Inflammatory macrophage (primary cell): ENCODE measurements around the gene MAST4.

Experiments used
- DNase-seq, 2 donors: peaks; one replicate each; pipeline ENCODE4 v3.0.0-alpha.2; 2020 to 2022

MAST4 gene

DNA sequence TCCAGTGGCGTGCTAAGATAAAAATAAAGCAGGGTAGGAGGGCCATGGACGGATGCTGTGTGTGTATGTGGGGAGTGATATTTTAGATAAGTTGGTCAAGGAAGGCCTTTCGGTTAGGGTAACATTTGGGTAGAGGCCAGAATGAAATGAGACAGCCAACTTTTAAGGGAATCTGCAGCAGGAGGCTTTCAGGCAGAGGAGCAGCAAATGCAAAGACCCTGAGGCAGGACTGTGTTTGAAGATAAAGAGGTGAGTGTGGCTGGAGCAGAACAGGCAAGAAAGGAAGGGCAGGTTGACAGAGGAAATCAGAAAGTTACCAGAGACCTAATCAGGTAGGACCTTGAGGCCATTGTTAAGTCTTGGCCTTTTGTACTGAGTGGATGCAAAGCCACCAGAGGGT, 106.2 kb downstream of the MAST4 start:
- no peak for DNase-seq

- DNase-seq = no peak
Measured at GRCh38 chr5:66704790-66705425, 108.7 kb downstream of the MAST4 start.

DNA sequence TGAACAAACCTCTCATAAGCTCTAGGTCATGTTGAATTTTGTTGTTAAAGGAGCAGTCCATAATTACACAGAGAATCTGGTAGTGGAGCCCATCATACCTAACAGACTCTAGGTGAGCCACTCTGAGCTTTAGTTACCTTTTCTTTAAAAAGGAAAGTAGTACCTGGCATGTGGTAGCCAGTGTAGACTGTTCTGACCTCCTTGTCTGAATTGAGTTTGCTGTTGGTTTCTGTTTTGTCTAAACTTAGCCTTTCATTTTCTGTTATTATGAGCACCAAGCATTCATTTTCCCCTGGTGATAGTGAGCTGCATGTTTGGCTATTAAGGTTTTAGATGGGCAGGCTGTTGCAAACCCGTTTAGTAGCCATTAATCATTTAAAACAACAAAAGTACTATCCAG, 112.2 kb downstream of the MAST4 start:
- DNase-seq = no peak

DNA sequence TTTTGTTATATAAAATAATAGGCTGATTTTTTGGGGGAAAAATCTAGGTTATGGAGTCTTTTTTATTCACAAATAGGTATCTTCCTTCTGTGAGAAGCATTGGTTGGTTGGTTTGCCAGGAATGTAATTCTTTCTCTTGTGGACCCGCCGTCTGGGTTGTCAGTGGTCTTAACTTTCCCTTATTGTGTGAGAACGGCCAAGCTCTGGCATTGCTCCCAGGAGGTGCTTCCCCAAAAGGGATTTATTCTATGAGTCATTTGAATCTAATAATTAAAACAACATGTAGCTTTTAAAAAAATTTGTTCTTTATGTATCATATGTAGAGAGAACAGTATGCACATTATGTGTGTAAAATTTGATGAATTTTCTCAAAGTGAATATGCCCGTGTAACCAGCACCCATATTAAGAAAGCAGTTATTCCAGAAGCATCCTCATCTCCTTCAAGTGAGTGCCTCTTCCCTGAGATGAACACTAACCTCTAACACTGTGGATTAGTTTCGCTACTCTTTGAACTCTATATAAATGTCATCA, 114.4 kb downstream of the MAST4 start:
- DNase-seq = no peak

DNA sequence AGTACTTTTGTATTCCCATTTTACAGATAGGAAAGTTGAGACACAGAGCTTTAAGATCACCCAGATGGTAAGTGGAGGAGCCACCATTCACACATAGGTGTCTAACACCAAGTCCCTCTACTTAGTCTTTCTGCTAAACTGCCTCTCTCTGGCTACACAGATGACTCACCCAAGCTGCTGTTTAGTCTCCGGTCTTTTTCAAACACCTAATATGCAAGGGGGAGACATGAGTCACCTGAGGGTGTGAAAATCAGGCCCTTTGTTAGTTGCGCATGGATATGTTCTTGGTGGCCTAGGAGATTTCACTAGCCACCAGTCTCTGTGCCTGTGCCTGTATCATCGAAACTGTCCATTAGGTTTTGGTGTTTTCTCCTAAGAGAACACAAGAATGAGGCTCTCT, 117.8 kb downstream of the MAST4 start:
- no peak for DNase-seq

DNA sequence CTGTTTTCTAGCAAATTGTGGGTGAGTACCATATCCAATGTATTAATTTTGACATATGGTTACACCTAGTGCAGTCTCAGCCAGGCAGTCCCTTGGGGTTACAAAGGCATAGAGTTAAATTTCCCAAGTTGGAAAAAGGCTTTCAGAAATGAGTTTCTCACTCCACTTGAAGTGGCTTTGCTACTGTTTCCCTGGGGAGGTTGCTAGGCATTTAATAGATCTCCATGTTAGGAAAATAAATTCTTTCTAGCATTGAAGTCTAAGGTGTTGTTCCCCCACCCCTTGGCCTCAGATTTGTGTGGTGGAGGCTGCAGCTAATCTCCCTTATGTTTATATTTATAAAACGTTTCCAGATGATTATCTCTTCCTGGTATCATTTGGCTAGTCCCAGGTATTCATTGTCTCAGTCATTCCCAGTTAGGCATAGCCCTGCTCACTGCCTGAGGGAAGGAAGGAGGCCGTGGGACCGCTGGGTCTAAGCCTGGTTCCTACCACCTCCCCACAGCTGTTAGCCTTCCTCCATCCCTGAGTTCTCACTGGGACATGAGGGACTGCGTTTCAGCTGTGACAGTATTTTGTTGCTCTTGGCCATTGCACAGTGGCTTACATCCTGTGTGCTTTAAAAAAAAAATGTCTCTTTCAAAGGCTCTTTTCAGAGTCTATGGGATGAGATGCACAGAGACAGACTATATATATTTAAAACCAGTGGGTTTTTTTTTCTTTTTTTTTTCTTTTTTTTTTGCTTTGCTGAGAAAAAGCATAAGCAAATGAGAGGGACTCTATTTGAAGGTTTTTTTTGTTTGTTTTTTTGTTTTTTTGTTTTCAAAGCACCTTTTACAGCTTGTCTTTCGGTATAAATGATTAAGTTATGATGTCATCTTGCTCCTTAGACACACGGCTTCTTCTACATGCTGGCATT, 121.5 kb downstream of the MAST4 start:
- no peak for DNase-seq

DNA sequence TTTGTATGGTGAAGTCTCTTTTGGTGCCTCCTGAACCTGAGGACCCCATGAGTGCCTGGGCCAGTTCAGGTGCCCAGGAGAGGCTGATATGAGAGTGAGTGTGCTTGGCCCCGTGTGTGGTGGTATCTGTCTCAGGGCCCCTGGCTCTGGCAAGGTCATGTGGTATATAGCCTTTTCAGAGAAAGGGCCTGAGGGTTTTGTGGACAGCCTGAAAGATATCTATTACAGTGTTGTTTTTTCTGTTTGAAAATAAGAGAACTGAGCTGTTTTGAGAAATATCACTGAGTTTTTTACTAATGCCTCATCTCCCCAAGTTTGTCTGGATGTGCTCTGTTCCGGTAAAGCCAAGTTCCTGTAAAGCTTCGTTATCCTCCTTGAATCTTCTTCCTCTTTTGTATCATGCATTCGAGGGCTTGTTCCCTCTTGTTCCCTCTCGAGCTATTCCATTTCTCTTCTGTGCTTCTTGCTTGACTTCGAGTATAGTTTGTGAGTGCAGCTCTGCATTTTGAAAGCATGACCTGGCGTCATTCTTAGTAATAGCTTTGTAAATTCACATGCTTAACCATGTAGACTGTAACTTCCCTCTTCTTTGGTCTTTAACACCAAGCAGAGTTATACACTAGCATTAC, 122.3 kb downstream of the MAST4 start:
- peak; percentile 88 to 94 for DNase-seq

- DNase-seq = peak in 1 of 2 donors; percentile 44
Measured at GRCh38 chr5:66720780-66721179, 124.6 kb downstream of the MAST4 start.

DNA sequence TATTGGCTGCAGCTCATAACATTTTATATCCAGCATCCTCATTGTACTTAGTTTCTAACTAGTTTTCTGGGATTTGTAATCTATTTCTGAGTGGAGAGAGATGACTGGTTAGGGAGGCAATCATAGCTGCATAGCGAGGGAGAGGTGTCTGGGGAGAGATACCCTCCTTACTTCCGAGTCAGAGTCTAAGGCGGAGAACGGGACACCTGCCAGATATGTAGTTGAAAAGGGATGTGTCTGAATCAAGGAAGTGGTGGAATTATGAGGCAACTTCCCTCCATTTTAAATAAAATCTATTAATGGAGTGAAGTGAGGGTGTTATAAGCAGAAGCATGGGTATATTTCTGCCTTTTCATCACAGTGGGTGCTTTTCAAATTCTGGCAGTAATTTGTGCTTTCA, 126.5 kb downstream of the MAST4 start:
- peak; percentile 34 to 62 for DNase-seq

DNA sequence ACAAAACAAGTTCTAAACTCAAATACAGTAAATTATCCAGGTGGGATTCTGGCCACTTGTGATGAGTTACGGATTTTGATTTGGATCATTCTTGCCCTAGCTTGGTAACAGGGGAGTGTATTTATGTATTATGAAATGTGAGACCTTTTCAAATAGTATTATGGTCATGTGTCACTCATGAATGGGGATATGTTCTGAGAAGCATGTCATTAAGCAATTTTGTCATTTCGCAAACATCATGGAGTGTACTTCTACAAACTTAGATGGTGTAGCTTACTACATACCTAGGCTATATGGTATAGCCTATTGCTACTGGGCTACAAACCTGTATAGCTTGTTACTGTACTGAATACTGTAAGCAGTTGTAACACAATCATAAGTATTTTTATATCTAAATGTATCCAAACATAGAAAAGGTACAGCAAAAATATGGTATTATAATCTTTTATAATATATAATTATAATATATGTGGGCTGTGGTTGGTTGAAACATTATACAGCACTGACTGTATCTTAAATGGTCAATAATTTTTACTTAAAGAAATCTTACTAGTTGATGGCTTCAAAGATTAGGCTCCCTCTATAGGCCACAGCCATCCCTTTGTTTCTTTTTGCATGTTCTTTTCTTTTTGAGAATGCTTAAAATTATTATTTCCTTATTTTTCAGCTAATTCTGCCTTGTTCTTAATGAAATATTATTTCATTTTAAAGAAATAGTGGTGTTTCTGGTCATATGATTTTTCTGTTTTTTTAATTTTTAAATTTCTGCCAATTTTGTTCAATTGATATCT, 128.4 kb downstream of the MAST4 start:
- DNase-seq = peak; percentile 68 to 93

DNA sequence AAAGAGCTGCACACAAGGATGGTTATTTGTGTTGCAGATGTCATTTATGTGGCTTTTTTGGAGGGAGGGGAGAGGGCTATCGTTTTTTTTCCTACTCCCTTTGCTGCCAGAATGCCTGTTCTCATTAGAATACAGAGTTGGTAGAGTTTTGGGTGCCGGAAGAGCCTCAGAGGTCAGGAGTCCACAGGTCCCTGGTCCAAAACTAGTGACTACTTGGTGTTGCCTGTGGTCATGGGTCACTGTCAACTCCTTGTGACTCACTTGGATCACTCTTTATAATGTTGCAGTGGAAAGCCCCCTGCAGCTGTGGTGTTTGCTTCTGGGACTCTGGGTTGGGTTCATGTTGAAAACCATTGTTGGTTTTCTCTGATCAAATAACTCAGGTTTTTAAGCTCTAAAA, 131.4 kb downstream of the MAST4 start:
- DNase-seq = no peak

- no peak for DNase-seq
Measured at GRCh38 chr5:66728049-66728448, 131.9 kb downstream of the MAST4 start.

GRCh38 chr5:66737096-66737495, 140.9 kb downstream of the MAST4 start:
- DNase-seq = peak; percentile 42 to 63

DNA sequence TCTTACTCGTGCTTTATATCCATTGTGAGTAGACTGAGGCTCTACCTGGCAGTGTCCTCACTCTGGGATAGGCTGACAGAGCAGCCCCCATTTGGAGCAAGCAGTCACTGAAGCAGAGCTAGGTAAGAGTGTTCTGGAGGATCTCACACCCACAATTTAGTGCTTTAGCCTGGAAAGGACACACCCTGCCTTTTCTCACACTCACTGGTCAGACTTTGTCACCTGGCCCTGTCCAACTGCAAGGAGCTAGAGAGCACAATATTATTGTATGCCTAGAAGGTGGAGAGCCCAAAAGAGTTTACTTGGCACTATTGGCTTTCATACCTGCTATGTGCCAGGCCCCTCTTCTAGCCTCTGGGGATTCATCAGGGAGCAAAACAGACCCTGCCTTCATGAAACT, 141.9 kb downstream of the MAST4 start:
- DNase-seq = no peak

GRCh38 chr5:66739021-66739420, 142.8 kb downstream of the MAST4 start:
- DNase-seq = peak; percentile 43 to 82

DNA sequence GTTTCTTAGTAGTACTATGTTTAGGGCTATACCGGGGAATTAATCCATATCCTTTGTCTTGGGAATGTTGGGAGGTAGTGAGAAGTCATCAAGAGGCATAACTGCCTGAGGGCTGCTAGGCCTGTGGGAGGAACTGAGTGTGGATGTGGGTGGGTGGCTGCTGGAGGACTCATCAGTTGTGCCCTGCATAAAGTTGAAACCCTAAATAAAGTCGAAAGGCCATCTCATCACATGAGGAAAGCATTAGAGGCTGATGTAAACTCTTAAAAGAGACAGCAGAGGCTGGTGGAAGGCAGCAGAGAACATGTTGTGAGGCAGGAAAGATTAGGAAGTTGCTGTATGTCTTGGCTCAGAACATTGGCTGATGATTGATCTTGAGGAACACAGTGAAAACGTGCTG, 143.8 kb downstream of the MAST4 start:
- DNase-seq = peak; percentile 82 to 91

DNA sequence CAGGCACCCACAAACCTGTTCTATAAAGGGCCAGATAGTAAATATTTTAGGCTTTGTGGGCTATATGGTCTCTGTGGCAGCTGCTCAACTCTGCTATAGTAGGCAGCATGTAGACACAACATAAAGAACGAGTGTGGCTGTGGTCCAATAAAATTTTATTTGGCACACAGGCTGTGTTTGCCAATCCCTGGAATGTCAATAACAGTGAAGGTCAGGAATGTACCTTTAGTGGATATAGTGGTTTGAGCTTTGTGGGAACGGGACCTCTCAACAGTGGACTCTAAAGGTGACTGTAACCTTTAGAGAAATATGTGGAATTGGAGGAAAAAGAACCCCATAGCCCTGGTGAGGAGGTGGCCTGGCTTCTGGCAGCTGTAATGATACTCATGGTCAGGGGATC, 145.2 kb downstream of the MAST4 start:
- no peak for DNase-seq

GRCh38 chr5:66742083-66742895, 146.1 kb downstream of the MAST4 start:
- DNase-seq = no peak

GRCh38 chr5:66742896-66743247, 146.7 kb downstream of the MAST4 start:
- no peak for DNase-seq

- DNase-seq = no peak
Measured at GRCh38 chr5:66743344-66743743, 147.2 kb downstream of the MAST4 start.

DNA sequence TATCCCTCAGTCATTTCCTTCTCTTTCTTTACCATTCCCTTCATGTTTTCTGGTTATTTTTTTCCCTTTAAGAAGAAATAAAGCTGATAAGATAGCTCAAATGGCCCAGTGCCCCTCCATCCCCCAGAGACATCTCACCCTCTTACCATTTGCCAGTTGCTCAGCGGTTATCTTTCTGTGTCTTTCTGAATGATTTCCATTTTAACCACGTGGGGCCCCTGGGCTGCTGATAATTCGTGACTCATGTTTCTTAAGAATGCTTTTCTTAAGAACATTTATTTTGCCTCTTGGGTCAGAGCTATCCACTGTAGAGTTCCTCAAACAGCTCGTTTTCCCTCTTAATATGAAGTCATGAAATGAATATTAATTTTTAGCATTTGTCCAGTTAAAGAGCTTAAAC, 147.8 kb downstream of the MAST4 start:
- DNase-seq = peak in 1 of 2 donors; percentile 49

GRCh38 chr5:66745297-66745696, 149.1 kb downstream of the MAST4 start:
- DNase-seq = no peak
